GM15510 (cell line): ENCODE measurements around the gene FAM187B.
A peak's percentile ranks its signal among the peaks of the same experiment; 100 is the strongest.

ENCODE experiments used
- POLR2A ChIP-seq: IDR thresholded peaks from 3 replicates; pipeline ENCODE4 v1.6.1; 2011; ENCODE audit warnings: borderline replicate concordance; ENCODE audit not compliant: insufficient read length; ENCODE audit errors: extremely low read depth

Gene FAM187B

GRCh38 chr19:35249848-35250711 lies 21.5 kb upstream of the FAM187B start:
- TF ChIP-seq POLR2A, result no peak

GRCh38 chr19:35249146-35249847 lies 20.8 kb upstream of the FAM187B start:
- no peak for TF ChIP-seq POLR2A

- peak; percentile 97 for TF ChIP-seq POLR2A
Observed at GRCh38 chr19:35248310-35249145, 20.0 kb upstream of the FAM187B start, which contains the start of gene LSR. Gene LSR, plus strand, starts transcription at chr19:35249002. Its CDS starts 21 bp downstream, at chr19:35249023.

- TF ChIP-seq POLR2A, result no peak
Observed at GRCh38 chr19:35247526-35248309, 19.2 kb upstream of the FAM187B start.

GRCh38 chr19:35246466-35247092 lies 18.0 kb upstream of the FAM187B start:
- no peak for TF ChIP-seq POLR2A

GRCh38 chr19:35241417-35241816 lies 12.9 kb upstream of the FAM187B start:
- no peak for TF ChIP-seq POLR2A

- TF ChIP-seq POLR2A, result no peak
Observed at GRCh38 chr19:35240327-35240726, 11.8 kb upstream of the FAM187B start.

GRCh38 chr19:35236638-35237400 lies 8.3 kb upstream of the FAM187B start:
- TF ChIP-seq POLR2A, result no peak

GRCh38 chr19:35232912-35233311 lies 4.4 kb upstream of the FAM187B start:
- no peak for TF ChIP-seq POLR2A

GRCh38 chr19:35231956-35232645 lies 3.6 kb upstream of the FAM187B start:
- TF ChIP-seq POLR2A, result no peak

GRCh38 chr19:35229601-35230000 lies 1.1 kb upstream of the FAM187B start:
- no peak for TF ChIP-seq POLR2A

- TF ChIP-seq POLR2A, result no peak
Observed at GRCh38 chr19:35226748-35227147, 1.8 kb downstream of the FAM187B start.
